H9 (cell line): ENCODE results near the gene TRPC3. TPM values are rescaled to one million over a fixed set of nuclear protein-coding genes. Genes with fewer than 3 reads are reported as not detected.

ENCODE experiments used
- DNase-seq: peaks from one replicate; pipeline ENCODE4 v3.0.0-alpha.2; 2017
- H2AFZ ChIP-seq: one replicate; pipeline ENCODE4 v1.6.1; 2013; ENCODE audit warnings: mild to moderate bottlenecking, low read length, control low read depth, moderate library complexity
- H2AK5ac ChIP-seq: 2 replicates; pipeline ENCODE4 v1.6.1; 2013; ENCODE audit warnings: low read length, control low read depth, mixed read lengths; ENCODE audit not compliant: insufficient read length
- H2BK120ac ChIP-seq: one replicate; pipeline ENCODE4 v1.6.1; 2013; ENCODE audit warnings: low read depth, mild to moderate bottlenecking, low read length, control low read depth, inconsistent platforms; ENCODE audit not compliant: poor library complexity, severe bottlenecking
- H2BK12ac ChIP-seq: 2 replicates; pipeline ENCODE4 v1.6.1; 2013; ENCODE audit warnings: low read length, control low read depth, mixed read lengths, low read depth; ENCODE audit not compliant: insufficient read length
- H2BK15ac ChIP-seq: 2 replicates; pipeline ENCODE4 v1.6.1; 2013; ENCODE audit warnings: low read depth, low read length, control low read depth
- H2BK20ac ChIP-seq: one replicate; pipeline ENCODE4 v1.6.1; 2013; ENCODE audit warnings: low read depth, mild to moderate bottlenecking, low read length, control low read depth, inconsistent platforms; ENCODE audit not compliant: poor library complexity, severe bottlenecking
- H2BK5ac ChIP-seq: 2 replicates; pipeline ENCODE4 v1.6.1; 2013; ENCODE audit warnings: low read length, control low read depth, mixed read lengths; ENCODE audit not compliant: insufficient read length
- H3K14ac ChIP-seq: 2 replicates; pipeline ENCODE4 v1.6.1; 2013; ENCODE audit warnings: low read length, control low read depth; ENCODE audit not compliant: insufficient read depth
- H3K18ac ChIP-seq: 2 replicates; pipeline ENCODE4 v1.6.1; 2013; ENCODE audit warnings: low read depth, mild to moderate bottlenecking, mixed read lengths, low read length, control low read depth; ENCODE audit not compliant: insufficient read length
- H3K23ac ChIP-seq: 2 replicates; pipeline ENCODE4 v1.6.1; 2013; ENCODE audit warnings: low read length, control low read depth, mixed read lengths, low read depth; ENCODE audit not compliant: insufficient read length
- H3K23me2 ChIP-seq: 2 replicates; pipeline ENCODE4 v1.6.1; 2013; ENCODE audit warnings: low read depth, mild to moderate bottlenecking, mixed read lengths, low read length, control low read depth; ENCODE audit not compliant: insufficient read length, poor library complexity, severe bottlenecking
- H3K27ac ChIP-seq: 2 replicates; pipeline ENCODE4 v1.5.1; 2013; ENCODE audit warnings: low read length, control low read depth, mixed read lengths, low read depth; ENCODE audit not compliant: insufficient read length
- H3K27me3 ChIP-seq: 2 replicates; pipeline ENCODE4 v1.6.1; 2013; ENCODE audit warnings: low read length, control low read depth, inconsistent platforms; ENCODE audit not compliant: insufficient read depth
- H3K4ac ChIP-seq: 2 replicates; pipeline ENCODE4 v1.6.1; 2013; ENCODE audit warnings: low read depth, mild to moderate bottlenecking, control low read depth, inconsistent platforms, low read length, moderate library complexity
- H3K4me1 ChIP-seq: 2 replicates; pipeline ENCODE4 v1.6.1; 2013; ENCODE audit warnings: low read length, control low read depth, inconsistent platforms; ENCODE audit not compliant: insufficient read depth
- H3K4me2 ChIP-seq: 2 replicates; pipeline ENCODE4 v1.6.1; 2013; ENCODE audit warnings: low read length, control low read depth, mixed read lengths; ENCODE audit not compliant: insufficient read length, insufficient read depth
- H3K56ac ChIP-seq: 2 replicates; pipeline ENCODE4 v1.6.1; 2013; ENCODE audit warnings: low read depth, mild to moderate bottlenecking, mixed read lengths, low read length, control low read depth; ENCODE audit not compliant: insufficient read length
- H3K79me1 ChIP-seq: 2 replicates; pipeline ENCODE4 v1.6.1; 2013; ENCODE audit warnings: low read depth, mild to moderate bottlenecking, moderate library complexity, low read length, control low read depth, inconsistent platforms; ENCODE audit not compliant: insufficient read depth, poor library complexity, severe bottlenecking
- H3K79me2 ChIP-seq: 2 replicates; pipeline ENCODE4 v1.6.1; 2013; ENCODE audit warnings: low read length, control low read depth, inconsistent platforms; ENCODE audit not compliant: insufficient read depth
- H3K9ac ChIP-seq: 2 replicates; pipeline ENCODE4 v1.6.1; 2013; ENCODE audit warnings: low read length, control low read depth, mixed read lengths; ENCODE audit not compliant: insufficient read length; ENCODE audit errors: extremely low read depth
- H3K9me3 ChIP-seq: one replicate; pipeline ENCODE4 v1.6.1; 2013; ENCODE audit warnings: low read depth, low read length, inconsistent platforms; ENCODE audit not compliant: control insufficient read depth
- H3T11ph ChIP-seq: one replicate; pipeline ENCODE4 v1.6.1; 2013; ENCODE audit warnings: mild to moderate bottlenecking, low read length, control low read depth, inconsistent platforms
- H4K20me1 ChIP-seq: one replicate; pipeline ENCODE4 v1.6.1; 2013; ENCODE audit not compliant: control insufficient read depth, insufficient read length, insufficient read depth
- H4K5ac ChIP-seq: 2 replicates; pipeline ENCODE4 v1.6.1; 2013; ENCODE audit warnings: low read depth, mild to moderate bottlenecking, mixed read lengths, low read length, control low read depth; ENCODE audit not compliant: insufficient read length
- H4K8ac ChIP-seq: replicated peaks from 2 replicates; pipeline ENCODE4 v1.6.1; 2013; ENCODE audit warnings: low read length, control low read depth, mixed read lengths, low read depth; ENCODE audit not compliant: insufficient read length
- H4K91ac ChIP-seq: 2 replicates; pipeline ENCODE4 v1.6.1; 2013; ENCODE audit warnings: low read depth, mild to moderate bottlenecking, moderate library complexity, mixed read lengths, low read length, control low read depth; ENCODE audit not compliant: insufficient read length
- H3K27ac Mint-ChIP-seq, 3 experiments: 2 replicates in 2 of 3; 3 replicates in 1 of 3; pipeline ENCODE4 v1.8.0; 2020 to 2021; ENCODE audit warnings: mixed read lengths in 3 of 3, mild to moderate bottlenecking in 1 of 3, moderate library complexity in 1 of 3
- H3K27me3 Mint-ChIP-seq: 2 replicates; pipeline ENCODE4 v1.8.0; 2021; ENCODE audit warnings: low read depth, mild to moderate bottlenecking, moderate library complexity, mixed read lengths
- H3K36me3 Mint-ChIP-seq, 3 experiments: 2 replicates in 2 of 3; 3 replicates in 1 of 3; pipeline ENCODE4 v1.8.0; 2020 to 2021; ENCODE audit warnings: low read depth in 3 of 3, mixed read lengths in 3 of 3; ENCODE audit not compliant: insufficient read depth in 1 of 3
- H3K4me1 Mint-ChIP-seq, 2 experiments: 2 replicates each; pipeline ENCODE4 v1.8.0; 2020; ENCODE audit warnings: mixed read lengths in 2 of 2
- H3K4me3 Mint-ChIP-seq, 2 experiments: 2 replicates in 1 of 2; 3 replicates in 1 of 2; pipeline ENCODE4 v1.8.0; 2020 to 2021; ENCODE audit warnings: mild to moderate bottlenecking in 2 of 2, mixed read lengths in 2 of 2, moderate library complexity in 1 of 2
- H3K9me3 Mint-ChIP-seq, 2 experiments: 2 replicates in 1 of 2; 3 replicates in 1 of 2; pipeline ENCODE4 v1.8.0; 2020; ENCODE audit warnings: mild to moderate bottlenecking in 2 of 2, mixed read lengths in 2 of 2, moderate library complexity in 1 of 2
- CTCF ChIP-seq: fragments of 200-600 bp; sonication (generic); conservative IDR thresholded peaks from 3 replicates; pipeline ENCODE4 v1.8.0; 2021; ENCODE audit warnings: antibody characterized with exemption, mild to moderate bottlenecking
- WGBS: extraction: QIAGEN DNeasy Blood & Tissue Kit; methylation state at CpG from one replicate; pipeline ENCODE4 v1.1.7; 2013; ENCODE audit warnings: missing lambda C conversion rate, low lambda C conversion rate, mixed read lengths; ENCODE audit not compliant: insufficient read length; ENCODE audit errors: extremely low coverage; 5-methylcytosine and 5-hydroxymethylcytosine counted together
- total RNA-seq: library from RNA; stranded (reverse); gene quantifications from 2 replicates; pipeline ENCODE4 v1.2.1, GENCODE V29; 2021

TRPC3 gene
- total RNA-seq, 1 experiment from 2014 or later: 0.13 TPM

GRCh38 chr4:121980643-121981042, 28.8 kb upstream of the TRPC3 start:
- Histone ChIP-seq H2BK20ac (no peak overlapping the region), H2BK12ac (no peak overlapping the region), H3K9ac (no peak overlapping the region), H4K20me1 (no peaks in the 10 kb centered on the region), H2BK15ac (no peak overlapping the region), H3K14ac (no peak overlapping the region), H3K9me3 (no peaks in the 10 kb centered on the region), H3K27ac (no peak overlapping the region), H3T11ph (no peak overlapping the region), H3K18ac (no peak overlapping the region), H4K8ac (no peak overlapping the region), H3K79me2 (no peaks in the 10 kb centered on the region), H2BK120ac (no peak overlapping the region), H2AFZ (no peak overlapping the region), H3K23me2 (no peaks in the 10 kb centered on the region), H4K91ac (no peak overlapping the region), H2BK5ac (no peak overlapping the region), H4K5ac (no peak overlapping the region), H3K79me1 (no peaks in the 10 kb centered on the region), H3K4me2 (no peak overlapping the region), H3K27me3 (no peaks in the 10 kb centered on the region), H3K23ac (no peak overlapping the region), H3K4me1 (no peaks in the 10 kb centered on the region), H3K56ac (no peak overlapping the region), H3K4ac (no peak overlapping the region), H2AK5ac (no peak overlapping the region)
- H3K36me3 Mint-ChIP-seq: no peaks in the 10 kb centered on the region
- H3K4me1 Mint-ChIP-seq: no peaks in the 10 kb centered on the region
- DNase-seq: no peak
- H3K4me3 Mint-ChIP-seq: no peak overlapping the region
- WGBS: no CpG with 5 or more reads among the region's 3 CpGs
- H3K9me3 Mint-ChIP-seq: no peaks in the 10 kb centered on the region
- TF ChIP-seq CTCF: no peak
- peaks cover 4% of the 10 kb centered on the region; the same call in 1 of the 2 replicates for H3K27me3 Mint-ChIP-seq
- H3K27ac Mint-ChIP-seq: no peak overlapping the region
